ENCODE results near the gene C3orf52.

- TF ChIP-seq CTCF (IDR thresholded peaks at IDR 0.05), result no peak
- no peak for TF ChIP-seq POLR2A (IDR thresholded peaks at IDR 0.05)
Measured at GRCh38 chr3:112089956-112090886, 4.0 kb downstream of the C3orf52 start.
